EL (cell line): Measurements from ENCODE around the gene UBE2E1.

Experiments
- DNase-seq: peaks from one replicate; pipeline ENCODE4 v3.0.0-alpha.2; 2016

The UBE2E1 gene

DNA sequence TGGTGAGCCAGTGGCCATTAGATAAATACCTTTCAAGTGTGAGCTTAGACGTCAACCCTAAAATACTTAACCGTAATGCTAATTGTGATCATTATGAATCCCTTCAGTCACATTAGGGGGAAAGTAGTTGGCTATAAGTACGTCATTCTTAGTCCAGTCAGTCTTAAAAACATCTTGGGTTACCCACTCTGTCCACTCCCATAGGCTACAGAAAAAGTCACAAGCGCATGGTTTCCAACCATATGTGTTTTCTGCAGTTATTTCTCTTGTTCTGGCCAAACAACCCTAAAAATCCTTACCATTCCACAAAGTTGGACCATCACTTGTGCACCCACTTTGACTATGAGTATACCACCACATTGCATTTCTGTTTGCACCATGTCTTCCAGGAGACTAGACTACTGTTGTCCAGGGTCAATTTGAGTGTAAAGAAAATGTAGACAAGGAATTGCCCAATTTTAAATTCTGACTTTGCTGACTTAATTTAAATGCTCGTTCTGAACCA, 114.4 kb downstream of the UBE2E1 start:
- peak; percentile 15 for DNase-seq

DNA sequence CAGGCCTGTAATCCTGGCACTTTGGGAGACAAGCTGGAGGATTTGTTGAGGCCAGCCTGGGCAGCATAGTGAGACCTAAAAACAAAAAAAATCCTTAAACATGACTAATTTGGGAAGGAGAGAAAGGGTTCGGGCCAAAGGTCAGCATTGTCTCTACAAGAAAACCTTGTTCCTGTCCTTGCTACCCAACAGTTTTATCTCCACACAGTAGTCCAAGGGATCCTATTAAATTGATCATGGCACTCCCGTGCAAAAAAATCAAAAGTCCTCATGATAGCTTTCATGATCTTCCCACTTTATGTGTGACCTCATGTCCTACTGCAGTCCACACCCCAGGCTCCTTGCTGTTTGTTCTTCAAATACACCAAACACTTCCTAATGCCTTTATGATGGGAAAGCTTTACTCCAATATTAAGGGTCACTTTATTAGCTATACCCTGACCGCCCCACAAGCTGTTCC, 115.3 kb downstream of the UBE2E1 start:
- DNase-seq, result peak; percentile 41

DNA sequence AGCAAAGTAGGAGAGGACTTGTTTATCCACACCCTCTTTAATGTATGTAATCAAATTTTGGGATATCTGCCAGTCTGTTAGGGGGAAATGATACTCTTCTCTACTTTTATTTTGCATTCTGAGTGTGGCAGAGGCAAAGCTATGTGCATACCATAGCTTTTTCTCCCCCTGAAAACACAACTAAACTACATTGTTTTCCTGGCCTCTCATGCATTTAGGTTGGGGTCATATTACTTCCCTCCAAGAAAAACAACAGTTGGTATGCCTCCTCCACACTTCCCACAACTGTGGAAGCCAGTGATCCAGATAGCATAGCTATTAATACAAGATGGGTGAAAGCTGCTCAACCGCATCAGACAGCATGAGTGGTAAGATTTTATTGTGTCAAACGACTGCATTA, 118.0 kb downstream of the UBE2E1 start:
- peak; percentile 50 for DNase-seq

DNA sequence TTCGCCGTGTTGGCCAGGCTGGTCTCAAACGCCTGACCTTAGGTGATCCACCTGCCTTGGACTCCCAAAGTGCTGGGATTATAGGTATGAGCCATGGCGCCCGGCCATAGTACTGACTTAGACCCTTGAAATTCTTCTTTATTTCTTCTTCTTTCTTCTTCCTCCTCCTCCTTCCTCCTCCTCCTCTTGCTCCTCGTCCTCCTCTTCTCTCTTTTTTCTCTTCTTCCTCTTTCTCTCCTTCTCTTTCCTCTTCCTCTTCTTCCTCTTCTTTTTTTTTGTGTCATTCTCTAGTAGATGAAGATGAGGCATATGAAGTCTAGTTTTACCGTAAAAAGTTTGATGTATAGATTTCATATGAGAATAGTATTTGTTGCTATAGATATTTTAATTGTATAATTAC, 120.5 kb downstream of the UBE2E1 start:
- DNase-seq, result no peak

DNA sequence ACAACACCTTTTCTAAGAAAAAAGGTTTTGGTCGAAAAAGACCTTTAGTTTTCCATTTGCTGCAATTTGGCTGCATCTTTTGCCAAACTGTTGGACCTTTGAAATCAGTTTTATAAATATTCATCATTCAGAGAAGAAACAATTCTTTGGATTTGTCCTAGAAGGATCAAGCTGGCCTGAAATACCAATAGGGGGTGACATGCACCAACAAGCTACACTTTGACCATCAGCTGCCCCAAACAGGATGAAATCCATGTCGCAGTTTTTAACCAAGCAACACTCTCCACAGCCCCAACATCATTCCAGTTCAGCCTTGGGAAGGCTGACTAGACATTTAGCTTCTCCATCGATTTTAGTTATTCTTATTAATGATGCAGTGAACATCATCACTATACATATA, 121.0 kb downstream of the UBE2E1 start:
- no peak for DNase-seq

DNA sequence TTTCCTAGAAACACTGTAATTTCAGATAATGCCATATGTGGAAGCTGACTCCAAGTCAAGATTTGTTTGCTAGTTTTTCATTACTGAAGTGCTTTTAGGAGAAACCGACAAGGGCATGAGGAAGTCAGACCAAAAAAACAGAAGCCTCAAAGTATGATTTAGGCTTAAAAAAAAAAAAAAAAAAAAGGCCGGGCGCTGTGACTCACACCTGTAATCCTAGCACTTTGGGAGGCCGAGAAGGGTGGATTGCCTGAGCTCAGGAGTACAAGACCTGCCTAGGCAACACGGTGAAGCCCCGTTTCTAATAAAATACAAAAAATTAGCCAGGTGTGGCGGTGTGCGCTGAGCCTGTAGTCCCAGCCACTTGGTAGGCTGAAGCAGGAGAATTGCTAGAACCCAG, 122.8 kb downstream of the UBE2E1 start:
- no peak for DNase-seq

DNA sequence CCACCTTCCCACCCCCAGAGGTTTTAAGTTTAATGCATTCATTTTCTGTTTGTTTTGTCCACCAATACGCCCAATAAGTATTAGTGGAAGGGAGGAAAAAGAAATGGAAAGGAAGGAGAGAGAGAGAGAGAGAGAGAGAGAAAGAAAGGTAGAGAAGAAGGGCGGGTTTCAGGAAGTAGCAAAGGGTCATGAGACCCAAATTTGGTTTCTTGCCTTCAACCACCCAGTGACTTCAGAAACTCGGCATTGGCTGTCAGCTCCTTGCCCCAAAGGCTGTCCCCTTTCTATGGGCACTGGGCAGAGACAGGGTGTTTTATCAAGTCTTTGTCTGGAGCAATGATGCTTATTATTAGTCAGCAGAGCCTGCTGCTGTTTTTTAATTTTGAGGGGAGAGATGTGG, 125.8 kb downstream of the UBE2E1 start:
- no peak for DNase-seq

DNA sequence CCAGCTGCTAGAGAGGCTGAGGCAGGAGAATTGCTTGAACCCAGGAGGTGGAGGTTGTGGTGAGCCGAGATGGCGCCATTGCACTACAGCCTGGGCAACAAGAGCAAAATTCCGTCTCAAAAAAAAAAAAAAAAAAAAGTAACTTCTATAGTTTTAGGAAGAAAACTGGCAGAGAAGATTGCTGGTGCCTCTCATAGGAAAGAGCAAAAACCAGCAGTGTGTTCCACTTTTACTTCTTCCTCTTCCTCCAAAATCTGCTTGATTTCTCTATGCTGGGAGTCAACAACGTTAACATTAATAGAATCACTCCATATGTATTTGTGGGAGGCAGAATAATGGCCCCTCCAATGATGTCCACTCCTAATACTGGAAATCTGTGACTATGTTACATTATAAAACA, 126.8 kb downstream of the UBE2E1 start:
- no peak for DNase-seq

DNA sequence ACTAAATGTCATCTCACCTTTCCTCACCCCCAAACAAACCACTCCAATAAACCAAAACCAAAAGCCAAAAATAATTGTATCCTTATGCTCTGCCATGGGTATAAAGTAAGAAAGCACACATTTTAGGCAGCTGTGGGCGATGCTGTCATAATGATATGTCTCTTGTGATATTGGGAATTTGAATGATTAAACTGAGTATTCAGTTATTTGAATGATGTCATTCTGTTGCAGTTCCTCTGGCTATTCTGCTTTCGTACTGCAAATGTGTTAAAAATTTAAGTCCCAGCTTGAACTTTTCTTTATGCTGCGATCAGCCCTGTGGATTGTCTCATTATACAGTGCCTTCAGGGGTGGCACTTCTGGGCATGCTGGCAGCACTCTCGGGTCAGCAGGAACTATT, 128.5 kb downstream of the UBE2E1 start:
- DNase-seq, result no peak

DNA sequence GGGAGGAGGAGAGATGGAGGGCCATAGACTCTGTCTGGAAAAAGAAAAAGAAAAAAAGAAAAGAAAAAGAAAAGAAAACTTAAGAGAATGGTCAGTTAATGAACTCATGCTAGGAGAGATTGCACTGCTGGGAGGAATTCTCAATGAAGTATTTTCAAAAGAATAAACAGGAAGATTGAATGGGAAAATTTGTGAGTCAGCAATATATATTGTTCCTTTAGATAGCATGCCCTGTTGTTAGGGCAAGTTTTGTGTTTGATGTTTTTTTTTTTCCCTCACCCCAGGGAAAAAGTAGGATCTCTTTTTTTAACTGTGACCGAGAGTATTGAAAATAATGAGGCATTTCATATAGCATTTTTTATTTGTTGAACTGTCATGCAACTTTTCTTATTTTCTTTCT, 131.5 kb downstream of the UBE2E1 start:
- no peak for DNase-seq

DNA sequence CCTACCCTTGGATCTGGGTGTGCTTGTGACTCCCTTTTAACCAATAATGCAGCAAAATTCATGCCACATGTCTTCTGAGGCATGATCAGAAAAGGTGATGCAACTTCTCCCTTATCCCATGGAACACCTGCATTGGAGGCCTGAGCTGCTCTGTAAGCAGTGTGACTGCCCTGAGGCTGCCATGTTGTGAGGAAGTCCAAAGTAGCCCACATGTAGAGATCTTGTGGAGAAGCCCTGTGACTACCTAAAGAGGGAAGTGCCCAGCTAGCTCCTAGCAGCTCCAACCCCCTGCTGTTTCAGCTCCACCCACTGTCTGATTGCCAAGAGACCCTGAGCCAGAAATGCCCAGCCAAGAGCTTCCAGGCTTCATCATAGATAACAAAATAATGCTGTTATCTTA, 132.9 kb downstream of the UBE2E1 start:
- no peak for DNase-seq

DNA sequence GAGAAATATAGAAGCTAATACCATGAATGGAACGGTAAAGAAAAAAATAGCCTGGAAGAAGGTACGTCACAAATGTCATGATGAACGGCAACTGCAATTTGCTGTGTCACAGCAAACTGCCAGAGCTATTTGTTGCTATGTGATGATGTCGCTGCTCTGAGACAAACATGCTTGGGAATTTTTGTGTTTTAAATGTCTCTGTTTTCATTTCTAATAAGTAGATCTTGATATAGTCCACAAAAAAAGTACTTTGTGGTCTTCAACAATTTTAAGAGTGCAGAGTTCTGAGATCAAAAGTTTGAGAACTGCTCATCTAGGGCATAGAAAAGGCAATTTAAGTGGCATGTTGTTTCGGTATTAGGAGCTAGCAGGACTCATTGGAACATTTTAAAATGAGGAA, 135.0 kb downstream of the UBE2E1 start:
- DNase-seq, result no peak
